ENCODE data around the gene VSTM4. TPM values are rescaled to one million over a fixed set of nuclear protein-coding genes. Genes with fewer than 3 reads are reported as not detected.

VSTM4 gene
- polyA plus RNA-seq, 1 of the 3 experiments (the other 2 are of a cell fraction), result 0.39 TPM

- H3K4me3 ChIP-seq (ENCODE audit: low read depth in 2 of 2, low read length in 1 of 2), result no peak overlapping the region
- H3K9ac ChIP-seq, result no peak overlapping the region
- ChIA-PET CTCF (interaction anchor here (0.8 to 2.5 kb wide), 17 partner anchors 17 to 543 kb away, joined by 3 to 9 read pairs (median 3); no protein-coding TSS in a partner anchor), POLR2A (no interaction called here)
- no peaks in the 10 kb centered on the region for H3K9me3 ChIP-seq
- no peak overlapping the region for H3K4me2 ChIP-seq
- H4K20me1 ChIP-seq (ENCODE audit: insufficient read depth), result no peaks in the 10 kb centered on the region
- H3K9me2 ChIP-seq, result no peaks in the 10 kb centered on the region
- no peaks in the 10 kb centered on the region for H3K27me3 ChIP-seq (ENCODE audit: insufficient read depth)
- no peaks in the 10 kb centered on the region for H3K36me3 ChIP-seq (replicated peaks in 1 of 2; ENCODE audit: control insufficient read depth in 1 of 2, insufficient read depth in 2 of 2, low read length in 1 of 2)
- no peaks in the 10 kb centered on the region for H3F3A ChIP-seq (replicated peaks; ENCODE audit: insufficient read depth)
- no peak overlapping the region for H2AFZ ChIP-seq (ENCODE audit: low read depth)
- H3K79me2 ChIP-seq (ENCODE audit: insufficient read depth), result no peaks in the 10 kb centered on the region
- peak; percentile 50 for DNase-seq
- H3K4me1 ChIP-seq (ENCODE audit: control insufficient read depth in 1 of 2, insufficient read depth in 2 of 2, low read depth in 1 of 2, low read length in 1 of 2), result no peaks in the 10 kb centered on the region; a peak in 1 of 4 replicates
- no peak overlapping the region for H3K27ac ChIP-seq (ENCODE audit: low read depth in 2 of 2, low read length in 1 of 2)
- TF ChIP-seq SMC3 (IDR thresholded peaks at IDR 0.05; ENCODE audit: low read depth, low read length) (peak; percentile 43; the same call in 1 of the 2 replicates), RXRA (IDR thresholded peaks at IDR 0.05; ENCODE audit: borderline replicate concordance, low read depth) (no peak), JUND (IDR thresholded peaks at IDR 0.05) (no peak), GATA2 (CRISPR knock-in tag; IDR thresholded peaks at IDR 0.05) (no peak), CHD2 (IDR thresholded peaks at IDR 0.05; ENCODE audit: low read length, partially characterized antibody) (no peak), MEF2A (IDR thresholded peaks at IDR 0.05; ENCODE audit: borderline replicate concordance, low read depth) (no peak), NRF1 (IDR thresholded peaks at IDR 0.05; ENCODE audit: low read depth, low read length) (no peak), ELF1 (IDR thresholded peaks at IDR 0.05) (no peak), RAD21 (IDR thresholded peaks at IDR 0.05; ENCODE audit: low read length) (peak; percentile 67), IRF3 (IDR thresholded peaks at IDR 0.05; ENCODE audit: low read depth, low read length) (no peak)
Observed at GRCh38 chr10:48976196-48976595, 139.1 kb downstream of the VSTM4 start.

- H3K36me3 ChIP-seq (replicated peaks in 1 of 2; ENCODE audit: control insufficient read depth in 1 of 2, insufficient read depth in 2 of 2, low read length in 1 of 2), result no peaks in the 10 kb centered on the region
- TF ChIP-seq FOSL2 (IDR thresholded peaks at IDR 0.05; ENCODE audit: borderline replicate concordance, low read depth) (no peak), TAF1 (IDR thresholded peaks at IDR 0.05; ENCODE audit: borderline replicate concordance, low read depth, low read length) (no peak), NFIC (IDR thresholded peaks at IDR 0.05; ENCODE audit: borderline replicate concordance) (no peak), RXRA (IDR thresholded peaks at IDR 0.05; ENCODE audit: borderline replicate concordance, low read depth) (no peak), RFX5 (IDR thresholded peaks at IDR 0.05; ENCODE audit: low read length) (no peak), NRF1 (IDR thresholded peaks at IDR 0.05; ENCODE audit: low read depth, low read length) (no peak), MEF2A (IDR thresholded peaks at IDR 0.05; ENCODE audit: borderline replicate concordance, low read depth) (no peak), RCOR1 (IDR thresholded peaks at IDR 0.05; ENCODE audit: low read length) (no peak), MAX (IDR thresholded peaks at IDR 0.05; ENCODE audit: low read depth) (no peak), FOXM1 (IDR thresholded peaks at IDR 0.05; ENCODE audit: low read depth) (no peak), JUND (IDR thresholded peaks at IDR 0.05) (no peak), USF2 (IDR thresholded peaks at IDR 0.05; ENCODE audit: borderline replicate concordance, low read depth, low read length) (no peak), CHD2 (IDR thresholded peaks at IDR 0.05; ENCODE audit: low read length, partially characterized antibody) (no peak), SIN3A (IDR thresholded peaks at IDR 0.05; ENCODE audit: borderline replicate concordance, low read depth, low read length) (no peak)
- ChIA-PET POLR2A (no interaction called here), CTCF (interaction anchor here (0.6 to 2.2 kb wide), 5 partner anchors 71 to 544 kb away, joined by 3 to 7 read pairs (median 3); no protein-coding TSS in a partner anchor)
- H3K9ac ChIP-seq, result no peak overlapping the region
- 30% methylated on average over 8 of the region's 12 CpGs for WGBS (ENCODE audit: low lambda C conversion rate)
- no peaks in the 10 kb centered on the region for H3K27me3 ChIP-seq (ENCODE audit: insufficient read depth)
- no peaks in the 10 kb centered on the region for H3F3A ChIP-seq (replicated peaks; ENCODE audit: insufficient read depth)
- no peak overlapping the region for H3K4me3 ChIP-seq (ENCODE audit: low read depth in 2 of 2, low read length in 1 of 2)
- H2AFZ ChIP-seq (ENCODE audit: low read depth), result no peak overlapping the region
- DNase-seq, result no peak
- H3K27ac ChIP-seq (ENCODE audit: low read depth in 2 of 2, low read length in 1 of 2), result no peak overlapping the region
- no peaks in the 10 kb centered on the region for H4K20me1 ChIP-seq (ENCODE audit: insufficient read depth)
- no peak overlapping the region for H3K4me2 ChIP-seq
- H3K4me1 ChIP-seq (ENCODE audit: control insufficient read depth in 1 of 2, insufficient read depth in 2 of 2, low read depth in 1 of 2, low read length in 1 of 2), result no peaks in the 10 kb centered on the region; a peak in 1 of 4 replicates
- H3K9me2 ChIP-seq, result no peaks in the 10 kb centered on the region
- H3K9me3 ChIP-seq, result no peaks in the 10 kb centered on the region
- H3K79me2 ChIP-seq (ENCODE audit: insufficient read depth), result no peaks in the 10 kb centered on the region
Observed at GRCh38 chr10:48974510-48975156, 140.7 kb downstream of the VSTM4 start.
